ENCODE results near the gene HAT1. TPM values are rescaled to one million over a fixed set of nuclear protein-coding genes. Genes with fewer than 3 reads are reported as not detected.

HAT1 gene
- polyA plus RNA-seq, 3 donors: 16.9 to 63.3 (median 62.8) TPM

GRCh38 chr2:171985076-171985475 lies 62.8 kb downstream of the HAT1 start:
- H3K4me3 ChIP-seq (replicated peaks in 1 of 3; ENCODE audit: low read depth in 2 of 3, low read length in 3 of 3): no peak overlapping the region
- H3K4me3 Mint-ChIP-seq: no peak overlapping the region
- no peak overlapping the region for H3K27ac ChIP-seq (ENCODE audit: low read depth in 1 of 2, low read length in 2 of 2)
- no peak for DNase-seq
- no peaks in the 10 kb centered on the region for H3K79me2 ChIP-seq (ENCODE audit: insufficient read depth, low read length)
- peaks cover 30 to 32% of the 10 kb centered on the region in 2 donors for H3K36me3 Mint-ChIP-seq
- H3K4me1 Mint-ChIP-seq: peaks cover 8% of the 10 kb centered on the region
- 100% methylated on average over 2 of the region's 2 CpGs for WGBS (ENCODE audit: insufficient coverage)
- H3K27me3 ChIP-seq (ENCODE audit: control insufficient read depth in 2 of 2, insufficient read depth in 2 of 2, low read length in 2 of 2): no peaks in the 10 kb centered on the region
- peaks cover 0 to 3% (median 0%) of the 10 kb centered on the region in 7 donors for H3K9me3 Mint-ChIP-seq
- H3K4me2 ChIP-seq (replicated peaks; ENCODE audit: extremely low read depth, low read length, poor library complexity, severe bottlenecking): no peak overlapping the region
- TF ChIP-seq CTCF (IDR thresholded peaks at IDR 0.05): no peak
- peaks cover 0 to 3% (median 1%) of the 10 kb centered on the region in 3 donors for H3K27me3 Mint-ChIP-seq (ENCODE audit: low read depth in 3 of 3)
- no peak overlapping the region for H3K9ac ChIP-seq (ENCODE audit: insufficient read depth, low read length, poor library complexity, severe bottlenecking)
- no peak overlapping the region for H3K27ac Mint-ChIP-seq
- intact Hi-C loops (cut with micrococcal nuclease): no loop called here
- H3K9me3 ChIP-seq (replicated peaks in 1 of 2; ENCODE audit: control insufficient read depth in 1 of 2, insufficient read depth in 1 of 2, low read length in 2 of 2): no peaks in the 10 kb centered on the region
- no peaks in the 10 kb centered on the region for H3K4me1 ChIP-seq (ENCODE audit: control insufficient read depth in 1 of 2, insufficient read depth in 2 of 2, low read length in 2 of 2)
- H3K36me3 ChIP-seq (replicated peaks in 1 of 2; ENCODE audit: control insufficient read depth in 1 of 2, insufficient read depth in 2 of 2, low read length in 2 of 2): peaks cover 11 to 41% of the 10 kb centered on the region in 2 donors
- H2AFZ ChIP-seq (ENCODE audit: insufficient read depth, low read depth, low read length, poor library complexity, severe bottlenecking): no peak overlapping the region
- no peaks in the 10 kb centered on the region for H4K20me1 ChIP-seq (ENCODE audit: insufficient read depth, low read length)

- intact Hi-C loops (cut with micrococcal nuclease): no loop called here
- H3K9me3 Mint-ChIP-seq: peaks cover 0 to 3% (median 0%) of the 10 kb centered on the region in 7 donors
- no peaks in the 10 kb centered on the region for H3K9me3 ChIP-seq (replicated peaks in 1 of 2; ENCODE audit: control insufficient read depth in 1 of 2, insufficient read depth in 1 of 2, low read length in 2 of 2)
- H3K4me3 Mint-ChIP-seq: no peak overlapping the region
- H3K9ac ChIP-seq (ENCODE audit: insufficient read depth, low read length, poor library complexity, severe bottlenecking): no peak overlapping the region
- no peaks in the 10 kb centered on the region for H3K27me3 ChIP-seq (ENCODE audit: control insufficient read depth in 2 of 2, insufficient read depth in 2 of 2, low read length in 2 of 2)
- peaks cover 22 to 27% of the 10 kb centered on the region in 2 donors for H3K36me3 Mint-ChIP-seq
- WGBS (ENCODE audit: insufficient coverage): 86% methylated on average over 2 of the region's 4 CpGs
- H3K27me3 Mint-ChIP-seq (ENCODE audit: low read depth in 3 of 3): peaks cover 0 to 3% (median 2%) of the 10 kb centered on the region in 3 donors
- H3K4me3 ChIP-seq (replicated peaks in 1 of 3; ENCODE audit: low read depth in 2 of 3, low read length in 3 of 3): no peak overlapping the region
- H3K27ac ChIP-seq (ENCODE audit: low read depth in 1 of 2, low read length in 2 of 2): no peak overlapping the region
- H4K20me1 ChIP-seq (ENCODE audit: insufficient read depth, low read length): no peaks in the 10 kb centered on the region
- peaks cover 4 to 27% of the 10 kb centered on the region in 2 donors for H3K36me3 ChIP-seq (replicated peaks in 1 of 2; ENCODE audit: control insufficient read depth in 1 of 2, insufficient read depth in 2 of 2, low read length in 2 of 2)
- no peak for DNase-seq
- no peak overlapping the region for H3K4me2 ChIP-seq (replicated peaks; ENCODE audit: extremely low read depth, low read length, poor library complexity, severe bottlenecking)
- no peak for TF ChIP-seq CTCF (IDR thresholded peaks at IDR 0.05)
- peaks cover 8% of the 10 kb centered on the region for H3K4me1 Mint-ChIP-seq
- H2AFZ ChIP-seq (ENCODE audit: insufficient read depth, low read depth, low read length, poor library complexity, severe bottlenecking): no peak overlapping the region
- H3K79me2 ChIP-seq (ENCODE audit: insufficient read depth, low read length): no peaks in the 10 kb centered on the region
- H3K27ac Mint-ChIP-seq: no peak overlapping the region
- no peaks in the 10 kb centered on the region for H3K4me1 ChIP-seq (ENCODE audit: control insufficient read depth in 1 of 2, insufficient read depth in 2 of 2, low read length in 2 of 2)
Measured at GRCh38 chr2:171986778-171987177, 64.5 kb downstream of the HAT1 start.

Measured in CD14-positive monocyte (primary cell).